Stimulated activated naive B cell treated with anti-CD40 and anti-IgM and Interleukin-4, amounts not matched to agents 10 μg/mL and 1 μg/mL and 100 μg/mL, for 72 hours (primary cell): ENCODE data around the gene TTC33.
A peak's percentile ranks its signal among the peaks of the same experiment; 100 is the strongest.

Experiments
- ATAC-seq, 2 donors: fragments of 150-1000 bp; cut with Tn5 transposase; replicated peaks; 2 replicates each; pipeline ENCODE4 v1.10.0; 2021; ENCODE audit warnings: moderate library complexity in 1 of 2
- DNase-seq: peaks from one replicate; pipeline ENCODE4 v3.0.0; 2021
- H3K27ac Mint-ChIP-seq: one replicate; pipeline ENCODE4 v1.8.0; 2022; ENCODE audit warnings: mild to moderate bottlenecking, mixed read lengths
- H3K27me3 Mint-ChIP-seq, 2 donors: one replicate each; pipeline ENCODE4 v1.8.0; 2022; ENCODE audit warnings: mixed read lengths in 2 of 2
- H3K36me3 Mint-ChIP-seq, 2 donors: one replicate each; pipeline ENCODE4 v1.8.0; 2022; ENCODE audit warnings: mixed read lengths in 2 of 2, mild to moderate bottlenecking in 1 of 2
- H3K4me1 Mint-ChIP-seq, 2 donors: one replicate each; pipeline ENCODE4 v1.8.0; 2022; ENCODE audit warnings: mixed read lengths in 2 of 2, mild to moderate bottlenecking in 1 of 2
- H3K4me3 Mint-ChIP-seq, 2 donors: one replicate each; pipeline ENCODE4 v1.8.0; 2022; ENCODE audit warnings: mild to moderate bottlenecking in 2 of 2, mixed read lengths in 2 of 2, moderate library complexity in 1 of 2
- H3K9me3 Mint-ChIP-seq, 2 donors: one replicate each; pipeline ENCODE4 v1.8.0; 2022; ENCODE audit warnings: mixed read lengths in 2 of 2, mild to moderate bottlenecking in 1 of 2

TTC33 gene

DNA sequence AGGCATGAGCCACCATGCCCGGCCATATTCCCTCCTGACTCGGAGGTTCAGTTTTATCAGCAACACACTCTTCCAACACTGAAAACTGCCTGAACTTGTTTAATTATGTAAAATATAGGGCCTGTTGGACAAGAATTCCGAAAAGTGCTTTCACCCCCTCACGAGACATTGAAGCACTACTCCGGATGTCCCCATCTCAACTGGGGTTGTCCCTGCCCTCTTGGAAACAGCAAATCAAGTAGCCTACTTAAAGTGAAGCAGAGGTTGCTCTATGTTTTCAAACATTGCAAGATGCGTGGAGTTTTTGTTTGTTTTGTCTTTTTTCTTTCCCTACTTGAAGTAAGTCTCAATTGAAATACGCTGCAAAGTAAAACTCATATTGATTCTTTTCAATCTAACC is 68.4 kb downstream of the TTC33 start:
- DNase-seq (no peak), ATAC-seq (no peak)
- H3K4me3 Mint-ChIP-seq = peak overlapping the region; percentile 71 to 75
- peaks cover 29 to 81% of the 10 kb centered on the region in 2 donors for H3K4me1 Mint-ChIP-seq
- peak overlapping the region; percentile 88 for H3K27ac Mint-ChIP-seq
- no peaks in the 10 kb centered on the region for H3K9me3 Mint-ChIP-seq
- no peaks in the 10 kb centered on the region for H3K27me3 Mint-ChIP-seq
- H3K36me3 Mint-ChIP-seq = peaks cover 42 to 79% of the 10 kb centered on the region in 2 donors

DNA sequence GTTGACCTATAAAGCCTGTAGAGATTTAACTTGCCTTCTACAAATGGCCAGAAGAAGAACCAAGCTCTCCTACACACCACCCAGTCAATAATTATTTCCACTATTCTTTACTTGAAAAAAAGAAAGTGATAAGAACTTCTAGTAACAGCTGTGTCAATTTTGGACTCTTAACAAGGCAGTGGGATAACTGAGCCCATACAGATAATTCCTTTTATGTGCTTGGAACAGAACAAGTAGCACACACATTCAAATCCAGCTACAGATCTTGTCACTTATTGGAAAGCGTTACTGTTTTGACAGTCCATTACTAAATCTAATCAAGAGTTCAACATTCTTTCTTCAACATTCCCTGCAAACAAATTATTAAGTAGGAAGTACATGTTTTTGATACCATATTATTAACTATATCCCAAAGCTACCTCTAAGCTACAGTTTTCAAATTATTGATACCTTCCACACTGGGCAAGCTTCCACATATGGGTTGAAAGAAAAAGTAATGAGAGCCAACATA is 69.7 kb downstream of the TTC33 start:
- DNase-seq = no peak
- H3K4me1 Mint-ChIP-seq = peaks cover 23 to 81% of the 10 kb centered on the region in 2 donors
- H3K27ac Mint-ChIP-seq = peak overlapping the region; percentile 59
- peaks cover 48 to 79% of the 10 kb centered on the region in 2 donors for H3K36me3 Mint-ChIP-seq
- no peaks in the 10 kb centered on the region for H3K27me3 Mint-ChIP-seq
- no peak for ATAC-seq
- peak overlapping the region; percentile 62 to 65 for H3K4me3 Mint-ChIP-seq
- H3K9me3 Mint-ChIP-seq = no peaks in the 10 kb centered on the region

DNA sequence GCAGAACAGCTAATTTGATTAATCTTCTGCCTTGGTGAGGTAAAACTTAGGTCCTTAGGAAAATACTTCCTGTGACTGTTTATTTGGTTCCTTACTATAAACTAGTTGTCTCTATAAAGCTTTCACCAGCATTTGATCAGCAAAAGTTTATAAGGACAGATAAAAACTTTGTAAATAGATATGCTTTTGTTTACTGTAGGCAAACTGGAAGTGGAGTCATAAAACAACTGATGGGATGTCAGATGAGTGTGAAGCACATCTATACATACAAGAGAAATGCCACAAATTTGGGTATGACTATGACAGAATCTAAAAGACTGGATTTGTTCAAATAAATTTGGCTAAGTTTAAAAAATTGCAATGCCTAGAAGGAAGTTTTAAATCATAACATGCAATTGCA is 70.6 kb downstream of the TTC33 start:
- no peaks in the 10 kb centered on the region for H3K9me3 Mint-ChIP-seq
- peaks cover 23 to 75% of the 10 kb centered on the region in 2 donors for H3K4me1 Mint-ChIP-seq
- H3K27ac Mint-ChIP-seq = no peak overlapping the region
- ATAC-seq (no peak), DNase-seq (no peak)
- peaks cover 52 to 79% of the 10 kb centered on the region in 2 donors for H3K36me3 Mint-ChIP-seq
- no peaks in the 10 kb centered on the region for H3K27me3 Mint-ChIP-seq
- peak overlapping the region; percentile 62 to 65 for H3K4me3 Mint-ChIP-seq

DNA sequence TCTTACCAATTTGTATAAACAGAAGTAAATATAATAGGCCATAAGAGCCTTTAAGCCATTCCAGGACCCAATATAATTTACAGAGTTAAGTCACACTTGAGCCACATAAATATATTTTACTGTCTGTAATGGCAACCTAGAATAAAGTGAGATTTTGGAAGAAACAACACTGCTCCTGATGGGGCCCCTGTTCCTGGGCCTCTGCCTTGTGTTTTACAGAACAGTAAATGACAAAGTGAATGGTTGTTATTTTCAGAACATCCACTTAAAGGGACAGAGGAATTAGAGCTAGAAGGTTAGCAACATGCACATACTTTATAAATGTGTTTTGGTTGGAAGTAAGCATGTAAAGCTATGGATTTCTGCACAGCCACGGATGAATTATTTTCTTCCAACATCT is 72.5 kb downstream of the TTC33 start:
- H3K27me3 Mint-ChIP-seq = no peaks in the 10 kb centered on the region
- H3K4me3 Mint-ChIP-seq = peak overlapping the region; percentile 97 to 98
- H3K27ac Mint-ChIP-seq = peak overlapping the region; percentile 97
- DNase-seq = no peak
- H3K36me3 Mint-ChIP-seq = peaks cover 49 to 78% of the 10 kb centered on the region in 2 donors
- peaks cover 20 to 65% of the 10 kb centered on the region in 2 donors for H3K4me1 Mint-ChIP-seq
- ATAC-seq = no peak
- no peaks in the 10 kb centered on the region for H3K9me3 Mint-ChIP-seq

DNA sequence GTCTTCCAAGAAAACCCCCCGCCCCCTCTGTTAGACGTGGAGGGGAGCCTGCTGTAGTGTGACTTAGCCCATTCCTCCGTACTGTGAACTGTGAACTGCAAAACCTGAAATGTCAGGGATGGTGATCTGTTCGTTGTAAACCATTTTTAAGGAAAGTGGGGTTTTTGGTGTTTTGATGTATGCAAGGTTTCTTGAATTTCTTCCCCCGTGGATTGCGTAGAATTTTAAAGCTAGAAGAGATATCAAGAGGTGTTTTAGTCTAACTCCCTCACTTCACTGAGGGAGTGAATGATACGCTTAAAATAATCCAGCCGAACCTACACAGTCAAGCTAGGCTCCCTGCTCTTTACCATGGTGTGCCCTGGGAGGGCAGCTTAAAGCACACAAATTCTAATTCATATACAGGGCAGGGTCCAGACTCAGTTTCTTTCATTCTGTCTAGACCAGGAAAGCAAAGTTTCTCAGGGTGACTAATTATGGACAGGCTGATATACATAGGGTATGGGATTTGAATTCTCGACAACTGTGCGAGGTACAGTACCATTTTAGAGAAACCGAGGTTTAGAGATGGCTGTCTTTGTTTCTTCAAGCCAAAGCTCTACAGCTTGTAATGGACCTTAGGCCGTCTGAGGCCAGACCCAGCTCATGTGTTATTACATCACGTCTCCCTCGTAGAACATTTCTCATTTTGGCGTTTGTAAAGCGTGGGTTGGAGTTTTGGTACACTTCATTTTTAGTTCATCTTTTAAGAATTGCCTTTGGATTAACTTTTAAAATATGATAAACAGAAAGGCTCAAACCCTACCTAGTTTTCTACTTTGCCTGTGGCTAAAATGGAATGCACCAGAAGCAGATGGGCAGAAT is 73.4 kb downstream of the TTC33 start:
- Mint-ChIP-seq H3K9me3 (no peaks in the 10 kb centered on the region), H3K27ac (peak overlapping the region; percentile 97), H3K27me3 (no peaks in the 10 kb centered on the region), H3K4me3 (peak overlapping the region; percentile 97 to 98), H3K4me1 (peaks cover 16 to 62% of the 10 kb centered on the region in 2 donors), H3K36me3 (peaks cover 41 to 69% of the 10 kb centered on the region in 2 donors)
- DNase-seq (no peak), ATAC-seq (no peak)

DNA sequence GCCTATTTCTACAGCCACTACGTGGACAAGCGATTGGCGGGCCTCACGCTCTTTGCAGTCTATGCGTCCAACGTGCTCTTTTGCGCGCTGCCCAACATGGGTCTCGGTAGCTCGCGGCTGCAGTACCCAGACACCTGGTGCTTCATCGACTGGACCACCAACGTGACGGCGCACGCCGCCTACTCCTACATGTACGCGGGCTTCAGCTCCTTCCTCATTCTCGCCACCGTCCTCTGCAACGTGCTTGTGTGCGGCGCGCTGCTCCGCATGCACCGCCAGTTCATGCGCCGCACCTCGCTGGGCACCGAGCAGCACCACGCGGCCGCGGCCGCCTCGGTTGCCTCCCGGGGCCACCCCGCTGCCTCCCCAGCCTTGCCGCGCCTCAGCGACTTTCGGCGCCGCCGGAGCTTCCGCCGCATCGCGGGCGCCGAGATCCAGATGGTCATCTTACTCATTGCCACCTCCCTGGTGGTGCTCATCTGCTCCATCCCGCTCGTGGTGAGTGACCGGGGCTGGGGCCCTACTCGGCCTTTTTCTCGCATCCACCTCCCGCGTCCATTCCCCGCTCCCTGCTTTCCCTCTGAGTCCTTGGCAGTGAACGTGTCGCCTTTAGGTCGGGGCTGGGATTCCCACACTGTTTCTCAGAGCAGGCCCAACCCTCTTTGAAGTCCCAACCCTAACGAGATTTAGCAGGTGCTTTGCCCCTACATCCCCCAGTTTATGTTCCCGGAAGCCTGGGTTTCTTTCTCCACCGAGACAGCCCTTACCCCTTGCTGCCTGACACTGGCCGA is 74.2 kb downstream of the TTC33 start:
- no peaks in the 10 kb centered on the region for H3K9me3 Mint-ChIP-seq
- H3K27me3 Mint-ChIP-seq = no peaks in the 10 kb centered on the region
- peak; percentile 12 to 20 for ATAC-seq
- peaks cover 38 to 60% of the 10 kb centered on the region in 2 donors for H3K36me3 Mint-ChIP-seq
- peak overlapping the region; percentile 97 for H3K27ac Mint-ChIP-seq
- peak overlapping the region; percentile 97 to 98 for H3K4me3 Mint-ChIP-seq
- DNase-seq = peak; percentile 49
- peaks cover 15 to 66% of the 10 kb centered on the region in 2 donors for H3K4me1 Mint-ChIP-seq

DNA sequence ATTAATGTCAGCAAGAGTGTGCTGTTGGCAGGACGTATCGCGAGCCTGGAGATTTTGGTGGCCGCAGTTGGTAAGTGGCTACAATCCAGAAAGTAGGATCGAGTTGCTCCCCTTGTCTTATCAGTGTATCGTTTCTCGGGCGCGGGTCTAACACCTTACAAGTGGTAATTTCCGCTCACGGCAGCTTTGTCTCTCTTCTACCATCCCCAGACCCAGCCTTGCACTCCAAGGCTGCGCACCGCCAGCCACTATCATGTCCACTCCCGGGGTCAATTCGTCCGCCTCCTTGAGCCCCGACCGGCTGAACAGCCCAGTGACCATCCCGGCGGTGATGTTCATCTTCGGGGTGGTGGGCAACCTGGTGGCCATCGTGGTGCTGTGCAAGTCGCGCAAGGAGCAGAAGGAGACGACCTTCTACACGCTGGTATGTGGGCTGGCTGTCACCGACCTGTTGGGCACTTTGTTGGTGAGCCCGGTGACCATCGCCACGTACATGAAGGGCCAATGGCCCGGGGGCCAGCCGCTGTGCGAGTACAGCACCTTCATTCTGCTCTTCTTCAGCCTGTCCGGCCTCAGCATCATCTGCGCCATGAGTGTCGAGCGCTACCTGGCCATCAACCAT is 74.9 kb downstream of the TTC33 start:
- peaks cover 38 to 54% of the 10 kb centered on the region in 2 donors for H3K36me3 Mint-ChIP-seq
- DNase-seq (no peak), ATAC-seq (no peak)
- peak overlapping the region; percentile 97 to 98 for H3K4me3 Mint-ChIP-seq
- peak overlapping the region; percentile 97 for H3K27ac Mint-ChIP-seq
- no peaks in the 10 kb centered on the region for H3K9me3 Mint-ChIP-seq
- no peaks in the 10 kb centered on the region for H3K27me3 Mint-ChIP-seq
- peaks cover 12 to 66% of the 10 kb centered on the region in 2 donors for H3K4me1 Mint-ChIP-seq

- H3K36me3 Mint-ChIP-seq = peaks cover 38 to 50% of the 10 kb centered on the region in 2 donors
- peak within 1 kb of the TSS; percentile 97 to 98 for H3K4me3 Mint-ChIP-seq
- ATAC-seq = peak; percentile 19 to 26
- H3K4me1 Mint-ChIP-seq = peaks cover 18 to 64% of the 10 kb centered on the region in 2 donors
- H3K9me3 Mint-ChIP-seq = no peaks in the 10 kb centered on the region
- no peak for DNase-seq
- H3K27me3 Mint-ChIP-seq = no peaks in the 10 kb centered on the region
- H3K27ac Mint-ChIP-seq = peak within 1 kb of the TSS; percentile 97
Measured at GRCh38 chr5:40679913-40680681, 75.7 kb downstream of the TTC33 start, which contains the start of gene PTGER4. Gene PTGER4, plus strand, starts transcription at chr5:40679915. Its CDS starts 1,079 bp downstream, at chr5:40680994.

- ATAC-seq (peak; percentile 74 to 75), DNase-seq (peak; percentile 91)
- Mint-ChIP-seq H3K27me3 (no peaks in the 10 kb centered on the region), H3K4me1 (peaks cover 18 to 57% of the 10 kb centered on the region in 2 donors), H3K9me3 (no peaks in the 10 kb centered on the region), H3K27ac (peak overlapping the region; percentile 97), H3K36me3 (peaks cover 36 to 46% of the 10 kb centered on the region in 2 donors), H3K4me3 (peak overlapping the region; percentile 97 to 98)
Measured at GRCh38 chr5:40679148-40679912, 76.4 kb downstream of the TTC33 start.

DNA sequence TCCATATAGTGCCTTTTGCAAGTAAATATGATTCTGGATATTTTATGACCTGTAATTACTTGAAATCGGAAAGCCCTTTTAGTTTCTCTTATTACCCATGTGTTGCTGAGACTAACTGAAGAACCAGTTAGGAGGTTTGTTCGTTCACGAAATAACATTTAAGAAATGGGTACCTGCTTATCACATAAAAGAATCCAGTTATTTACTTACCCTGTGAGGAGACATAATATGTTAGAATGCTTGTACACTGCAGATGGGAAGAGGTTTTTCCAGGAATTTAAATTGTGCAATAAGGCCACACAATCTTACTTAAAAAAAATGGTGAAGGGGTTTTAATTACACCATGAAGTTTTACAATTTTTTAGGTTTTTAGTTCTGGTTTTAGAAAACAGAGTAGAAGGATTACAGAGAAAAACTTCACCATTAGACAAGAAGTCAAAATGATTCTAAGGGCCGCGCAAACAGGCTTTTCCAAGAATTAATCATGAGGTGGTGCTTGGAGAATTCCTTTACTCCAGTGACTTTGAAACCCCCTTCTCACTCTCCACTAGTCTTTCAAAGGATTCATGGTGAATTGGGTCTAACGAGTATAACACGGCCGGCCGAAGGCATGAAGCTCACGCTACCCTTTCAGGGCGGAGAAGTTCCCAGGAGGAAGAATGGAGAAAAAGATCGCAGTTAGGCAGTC is 77.2 kb downstream of the TTC33 start:
- ATAC-seq (no peak), DNase-seq (no peak)
- Mint-ChIP-seq H3K9me3 (no peaks in the 10 kb centered on the region), H3K27me3 (no peaks in the 10 kb centered on the region), H3K4me1 (peaks cover 16 to 53% of the 10 kb centered on the region in 2 donors), H3K4me3 (peak overlapping the region; percentile 97 to 98), H3K36me3 (peaks cover 36 to 41% of the 10 kb centered on the region in 2 donors), H3K27ac (peak overlapping the region; percentile 97)

DNA sequence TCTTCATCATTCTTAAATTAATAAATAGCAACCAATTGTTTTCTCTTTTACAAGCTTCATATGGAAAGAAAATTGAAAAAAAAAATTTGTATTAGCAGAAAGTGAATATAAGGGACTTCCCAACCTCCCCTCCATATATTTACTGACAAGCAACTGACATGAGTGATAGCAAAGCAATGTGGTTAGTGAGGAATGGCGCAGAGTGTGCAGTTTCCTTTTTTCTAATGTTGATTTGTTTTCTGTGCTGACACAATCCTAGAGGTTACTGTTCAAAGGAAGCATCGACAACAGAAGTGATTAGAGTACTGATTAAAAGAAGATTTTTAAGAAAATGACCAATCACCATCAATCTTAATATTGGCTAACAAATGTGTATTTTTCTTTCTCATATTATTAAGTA is 77.7 kb downstream of the TTC33 start:
- H3K9me3 Mint-ChIP-seq = no peaks in the 10 kb centered on the region
- peak overlapping the region; percentile 33 to 63 for H3K4me3 Mint-ChIP-seq
- peak overlapping the region; percentile 54 for H3K27ac Mint-ChIP-seq
- no peak for DNase-seq
- ATAC-seq = no peak
- H3K36me3 Mint-ChIP-seq = peaks cover 31 to 35% of the 10 kb centered on the region in 2 donors
- H3K4me1 Mint-ChIP-seq = peaks cover 15 to 48% of the 10 kb centered on the region in 2 donors
- H3K27me3 Mint-ChIP-seq = no peaks in the 10 kb centered on the region

DNA sequence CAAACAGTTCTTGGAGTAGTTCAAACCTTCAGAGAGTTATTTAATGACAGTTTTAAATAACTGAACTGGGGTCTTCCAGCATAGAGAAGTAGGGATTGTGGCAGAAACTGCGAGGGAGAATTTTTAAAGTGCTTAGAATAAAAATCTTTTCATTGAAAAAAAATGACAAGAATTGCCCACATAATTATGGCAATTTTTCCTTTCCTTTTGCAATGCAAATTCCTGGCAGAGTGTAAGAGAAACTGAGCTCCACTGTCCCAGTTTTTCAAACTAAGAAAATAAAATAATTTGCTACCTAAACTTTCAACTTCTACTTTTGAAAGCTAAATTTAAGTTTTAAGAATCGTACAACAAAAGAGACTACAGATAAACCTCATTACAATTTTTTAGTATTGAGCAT is 78.3 kb downstream of the TTC33 start:
- DNase-seq (no peak), ATAC-seq (no peak)
- H3K27me3 Mint-ChIP-seq = no peaks in the 10 kb centered on the region
- no peaks in the 10 kb centered on the region for H3K9me3 Mint-ChIP-seq
- peak overlapping the region in 1 of 2 donors; percentile 13 for H3K4me3 Mint-ChIP-seq
- H3K27ac Mint-ChIP-seq = no peak overlapping the region
- peaks cover 21 to 49% of the 10 kb centered on the region in 2 donors for H3K4me1 Mint-ChIP-seq
- peaks cover 25 to 30% of the 10 kb centered on the region in 2 donors for H3K36me3 Mint-ChIP-seq
